Adrenal gland (tissue), 12 donors: ENCODE data around the gene RECQL. TPM values are rescaled to one million over a fixed set of nuclear protein-coding genes. Genes with fewer than 3 reads are reported as not detected.
A peak's percentile ranks its signal among the peaks of the same experiment; 100 is the strongest.

ENCODE experiments used
- DNase-seq, 7 donors: peaks; one replicate each; pipeline ENCODE4 v3.0.0-alpha.2; 2019 to 2020
- H3K27ac ChIP-seq, 5 donors: fragments of 200-600 bp; sonication (generic) in 4 of 5; 1 replicate in 3 of 5; 2 replicates in 2 of 5; pipeline versions ENCODE4 v1.5.1 to v1.8.0; 2016 to 2020; ENCODE audit warnings: mild to moderate bottlenecking in 1 of 5
- H3K27me3 ChIP-seq: fragments of 200-600 bp; 2 replicates; pipeline ENCODE4 v1.8.0; 2021
- H3K36me3 ChIP-seq, 2 donors: fragments of 200-600 bp; replicated peaks in 1 of 2; 1 replicate in 1 of 2; 2 replicates in 1 of 2; pipeline versions ENCODE4 v1.5.1 to v1.8.0; 2018 to 2022
- H3K4me1 ChIP-seq, 2 donors: fragments of 200-600 bp; replicated peaks in 1 of 2; 1 replicate in 1 of 2; 2 replicates in 1 of 2; pipeline versions ENCODE4 v1.5.1 to v1.8.0; 2018 to 2021
- H3K4me3 ChIP-seq, 4 donors: fragments of 200-600 bp; sonication (generic) in 3 of 4; one replicate each; pipeline ENCODE4 v1.5.1; 2016 to 2018
- H3K9me3 ChIP-seq, 3 donors: fragments of 200-600 bp; sonication (generic) in 1 of 3; replicated peaks in 1 of 3; 1 replicate in 2 of 3; 2 replicates in 1 of 3; pipeline versions ENCODE4 v1.5.1 to v1.8.0; 2016 to 2021
- CTCF ChIP-seq, 6 experiments: fragments of 450-650 bp in 4 of 6; fragments of 200-600 bp in 2 of 6; sonication (generic) in 1 of 6; IDR thresholded peaks; 1 replicate in 5 of 6; 2 replicates in 1 of 6; pipeline versions ENCODE4 v1.5.1 to v1.8.0; 2016 to 2021; ENCODE audit warnings: antibody characterized with exemption in 6 of 6, mild to moderate bottlenecking in 2 of 6, moderate library complexity in 1 of 6
- POLR2A ChIP-seq, 2 donors: fragments of 450-650 bp; IDR thresholded peaks; one replicate each; pipeline ENCODE4 v1.6.1; 2017; ENCODE audit warnings: antibody characterized with exemption in 2 of 2, mild to moderate bottlenecking in 2 of 2, moderate library complexity in 1 of 2
- WGBS, 4 donors: extraction: QIAGEN DNeasy Blood & Tissue Kit in 2 of 4; methylation state at CpG; one replicate each; pipeline versions ENCODE4 v1.1.5 to v1.1.7; 2013 to 2017; 5-methylcytosine and 5-hydroxymethylcytosine counted together
- intact Hi-C, 2 donors: fragments of 100-400 bp; cut with DNase I; formaldehyde crosslinking; loops; one replicate each; pipeline versions ENCODE4 v1.14.1 to v1.15.0; 2022 to 2023
- polyA plus RNA-seq, 3 donors: library from polyadenylated mRNA; stranded (reverse); fragments of 200-250 nt in 2 of 3; fragments of 350-450 nt in 1 of 3; fragmentation: Illumina TruSeq in 1 of 3; extraction: RNeasy Lipid Tissue Mini Kit (QIAGEN cat#74804) in 1 of 3; gene quantifications; one replicate each; pipeline ENCODE4 v1.2.3, GENCODE V29; 2013 to 2014
- total RNA-seq, 9 donors: library from RNA; depleted of rRNA in 4 of 9; stranded (reverse); fragments of >200 nt in 4 of 9; fragments of 120-200 nt in 1 of 9; fragmentation: NEBNext Ultra II Directional in 1 of 9; extraction: Animal tissue kit (Norgen Biotek cat#: 25700) in 1 of 9; gene quantifications; one replicate each; pipeline versions ENCODE4 v1.1.0 to v1.2.4, GENCODE V29; 2013 to 2023
- donor health status: healthy with polysubstance abuse.
- donor health status: Bipolar disorder and iron deficiency.
- donor health status: DM: yes; HTN: yes; CAD: no.
- donor health status: DM: no; HTN: no; CAD: no.
- donor health status: DM: no; HTN: no; CAD: no.
- donor health status: DM: yes; HTN: yes; CAD: no.

RECQL gene
- total and polyA plus RNA-seq, 12 donors = 12.6 to 42.1 (median 25.8) TPM

- Histone ChIP-seq H3K27me3 (no peaks in the 10 kb centered on the region), H3K36me3 (peaks cover 0 to 20% of the 10 kb centered on the region in 2 donors), H3K27ac (peak overlapping the region; percentile 80 to 95 (median 88)), H3K4me3 (peak overlapping the region in 3 of 4 donors; percentile 63 to 96 (median 93)), H3K4me1 (peaks cover 26 to 55% of the 10 kb centered on the region in 2 donors), H3K9me3 (no peaks in the 10 kb centered on the region)
- DNase-seq = no peak
- TF ChIP-seq CTCF (IDR thresholded peaks at IDR 0.05) (peak in 1 of 6 experiments; percentile 8), POLR2A (IDR thresholded peaks at IDR 0.05) (no peak)
- WGBS, 4 donors = 4 to 10% (median 5%) methylated on average over 8 of the region's 8 CpGs
- intact Hi-C loops = loop anchor here in 1 of 2 donors (10.0 kb wide), 1 partner anchor 154 kb away; the partner anchor contains the start of gene LDHB
Observed at GRCh38 chr12:21500786-21501257, 613 bp downstream of the RECQL start.

GRCh38 chr12:21499765-21500164 is 1.7 kb downstream of the RECQL start:
- peak overlapping the region in 1 of 4 donors; percentile 93 for H3K4me3 ChIP-seq
- no peaks in the 10 kb centered on the region for H3K9me3 ChIP-seq
- no peak overlapping the region for H3K27ac ChIP-seq
- WGBS, 4 donors = 75 to 81% (median 78%) methylated on average over 2 of the region's 2 CpGs
- H3K36me3 ChIP-seq = peaks cover 0 to 20% of the 10 kb centered on the region in 2 donors
- intact Hi-C loops = loop anchor here in 1 of 2 donors (10.0 kb wide), 1 partner anchor 155 kb away; the partner anchor contains the start of gene LDHB
- no peak for TF ChIP-seq CTCF (IDR thresholded peaks at IDR 0.05)
- no peak for TF ChIP-seq POLR2A (IDR thresholded peaks at IDR 0.05)
- peaks cover 19 to 44% of the 10 kb centered on the region in 2 donors for H3K4me1 ChIP-seq
- H3K27me3 ChIP-seq = no peaks in the 10 kb centered on the region
- no peak for DNase-seq

GRCh38 chr12:21485998-21486397 is 15.4 kb downstream of the RECQL start:
- DNase-seq = no peak
- TF ChIP-seq CTCF (IDR thresholded peaks at IDR 0.05) (no peak), POLR2A (IDR thresholded peaks at IDR 0.05) (no peak)
- intact Hi-C loops = no loop called here
- Histone ChIP-seq H3K36me3 (peaks cover 0 to 42% of the 10 kb centered on the region in 2 donors), H3K9me3 (no peaks in the 10 kb centered on the region), H3K4me3 (no peak overlapping the region), H3K27ac (no peak overlapping the region), H3K4me1 (no peaks in the 10 kb centered on the region), H3K27me3 (no peaks in the 10 kb centered on the region)

GRCh38 chr12:21483531-21483930 is 17.9 kb downstream of the RECQL start:
- Histone ChIP-seq H3K36me3 (peaks cover 0 to 27% of the 10 kb centered on the region in 2 donors), H3K4me1 (no peaks in the 10 kb centered on the region), H3K4me3 (no peak overlapping the region), H3K27ac (no peak overlapping the region), H3K27me3 (no peaks in the 10 kb centered on the region), H3K9me3 (no peaks in the 10 kb centered on the region)
- DNase-seq = no peak
- TF ChIP-seq CTCF (IDR thresholded peaks at IDR 0.05) = no peak
- TF ChIP-seq POLR2A (IDR thresholded peaks at IDR 0.05) = no peak
- WGBS, 4 donors = 85 to 92% (median 89%) methylated on average over 3 of the region's 3 CpGs
- intact Hi-C loops = no loop called here
